Measurements from ENCODE around the gene TM7SF2.

GRCh38 chr11:65064847-65065240, 46.8 kb upstream of the TM7SF2 start:
- TF ChIP-seq CTCF (IDR thresholded peaks at IDR 0.05) = no peak
- TF ChIP-seq EP300 (IDR thresholded peaks at IDR 0.05) = no peak
- no peak for TF ChIP-seq POLR2AphosphoS5 (IDR thresholded peaks at IDR 0.05)
- no peak for TF ChIP-seq POLR2A (IDR thresholded peaks at IDR 0.05)

Data from upper lobe of left lung (tissue), 4 donors.